Islet of Langerhans (tissue), 1 donor: Measurements from ENCODE around the gene SLC39A8.

ENCODE experiments used
- FAIRE-seq: peaks from one replicate; lab custom pipeline; 2011; peaks lifted over from hg19 to GRCh38; lab: Jason Lieb, UNC

SLC39A8 gene

DNA sequence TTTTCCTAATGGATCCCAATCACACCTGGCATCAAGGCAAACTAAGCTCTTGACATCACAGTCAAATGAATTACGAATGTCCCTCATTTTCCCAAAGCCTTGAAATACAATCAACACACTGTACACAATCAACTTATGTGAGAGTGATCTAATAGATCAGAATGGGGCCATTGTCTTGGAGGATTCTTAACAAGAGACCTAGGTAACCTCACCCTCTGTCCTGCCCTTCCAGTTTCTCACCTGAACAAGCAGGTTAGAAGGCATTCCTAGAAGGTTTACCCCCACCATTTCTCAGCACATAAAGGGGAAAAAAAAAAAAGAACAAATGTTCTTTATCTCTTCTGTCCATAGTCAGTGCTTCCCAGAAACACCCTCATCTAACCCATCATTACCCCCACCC, 6.3 kb downstream of the SLC39A8 start:
- FAIRE-seq, result no peak

DNA sequence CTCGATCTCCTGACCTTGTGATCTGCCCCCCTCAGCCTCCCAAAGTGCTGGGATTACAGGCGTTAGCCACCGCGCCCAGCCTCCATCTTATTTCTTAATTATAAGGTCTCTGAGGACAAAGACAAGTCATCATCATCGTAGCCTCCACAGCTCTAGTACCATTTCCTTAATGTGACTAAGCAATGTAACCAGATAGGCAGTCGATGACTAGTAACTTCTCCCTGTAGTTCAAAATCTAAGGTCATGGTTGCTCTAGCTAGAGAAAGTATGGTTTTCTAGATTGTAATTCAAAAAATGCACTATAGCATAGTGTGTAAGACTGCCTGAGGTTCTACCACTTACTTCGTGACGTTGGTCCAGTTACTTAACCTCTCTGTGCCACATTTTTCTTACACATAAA, 6.9 kb downstream of the SLC39A8 start:
- FAIRE-seq, result no peak

DNA sequence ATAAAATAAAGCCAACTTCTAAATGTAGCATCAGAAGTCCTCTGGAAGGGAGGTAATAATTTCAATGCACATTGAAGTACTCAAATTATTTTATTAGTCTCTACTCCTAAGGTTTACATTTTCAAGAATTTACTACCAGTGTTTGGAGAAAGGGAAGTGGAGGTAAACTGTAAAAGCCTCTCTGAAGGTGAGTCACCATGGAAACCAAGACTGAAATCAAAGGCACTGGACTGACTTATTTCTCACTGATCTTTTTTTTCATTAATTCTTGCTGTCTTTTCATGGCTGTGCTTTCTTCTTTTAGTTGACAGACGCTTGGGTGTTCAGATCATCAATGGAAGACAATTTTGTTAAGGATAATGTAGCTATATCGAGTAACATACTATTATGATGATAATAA, 9.7 kb downstream of the SLC39A8 start:
- no peak for FAIRE-seq

DNA sequence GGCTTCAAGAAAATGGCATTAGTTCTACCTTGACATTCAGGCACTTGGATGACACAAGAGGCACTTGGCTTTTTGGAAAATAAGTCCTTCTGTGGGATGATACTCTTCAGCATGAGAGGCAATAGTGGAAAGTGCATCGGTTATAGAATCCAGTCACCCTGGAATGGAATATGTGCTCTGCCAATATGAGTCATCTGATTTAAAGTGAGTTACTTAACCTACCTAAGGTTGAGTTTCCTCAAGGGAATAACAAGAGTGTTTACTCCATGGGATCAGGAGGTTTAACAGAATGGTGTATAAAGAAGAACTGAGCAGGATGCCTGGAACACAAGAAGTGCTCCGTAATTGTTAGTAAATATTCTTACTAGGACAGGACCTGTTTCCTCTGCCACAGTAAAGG, 10.7 kb downstream of the SLC39A8 start:
- no peak for FAIRE-seq

DNA sequence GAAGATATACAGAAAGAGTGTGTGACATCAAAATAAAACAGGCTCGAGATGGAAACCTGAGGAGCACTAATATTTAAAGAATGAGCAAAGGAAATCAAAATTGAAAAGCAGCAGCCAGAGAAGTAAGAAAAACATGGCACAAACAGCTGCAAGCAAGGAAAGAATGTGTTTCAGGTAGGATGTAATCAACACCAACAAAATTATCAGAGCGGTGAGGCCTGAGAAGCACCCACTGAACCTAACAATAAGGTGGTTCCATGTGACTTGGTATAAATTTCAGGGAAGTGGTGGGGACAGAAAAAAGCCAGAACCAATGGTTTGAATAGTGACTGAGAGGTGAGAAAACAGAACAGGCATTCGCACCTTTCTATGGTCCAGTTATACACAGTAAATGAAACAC, 11.5 kb downstream of the SLC39A8 start:
- FAIRE-seq, result no peak

DNA sequence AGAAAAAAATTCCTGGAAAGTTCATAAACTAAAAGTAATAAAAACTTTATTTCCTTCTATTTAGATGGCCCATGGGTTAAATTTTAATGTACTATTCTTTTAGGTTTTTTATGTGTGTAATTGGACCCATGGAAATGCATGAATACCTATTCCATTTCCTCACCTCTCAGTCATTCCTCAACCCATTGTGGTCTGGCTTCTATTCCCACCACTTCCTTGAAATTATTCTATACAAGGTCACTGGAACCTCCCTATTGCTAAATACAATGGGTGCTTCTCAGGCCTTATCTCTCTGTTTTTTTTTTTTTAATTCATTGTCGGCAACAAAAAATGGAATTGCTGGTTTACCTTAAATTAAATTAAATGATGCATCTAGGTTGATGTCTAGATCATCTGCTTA, 17.2 kb downstream of the SLC39A8 start:
- FAIRE-seq, result no peak

DNA sequence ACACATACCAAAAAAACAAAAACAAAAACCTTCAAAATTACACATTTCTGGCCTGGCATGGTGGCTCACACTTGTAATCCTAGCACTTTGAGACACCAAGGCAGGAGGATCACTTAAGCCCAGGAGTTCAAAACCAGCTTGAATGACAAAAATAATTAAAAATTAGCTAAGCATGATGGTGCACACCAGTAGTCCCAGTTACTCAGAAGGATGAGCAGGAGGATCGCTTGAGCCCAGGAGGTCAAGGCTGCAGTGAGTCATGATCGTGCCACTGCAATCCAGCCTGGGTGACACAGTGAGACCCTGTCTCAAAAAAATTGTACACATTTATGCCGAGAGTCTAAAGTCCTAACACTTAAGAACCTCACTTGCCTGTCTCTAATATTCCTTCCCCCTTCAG, 18.3 kb downstream of the SLC39A8 start:
- no peak for FAIRE-seq

DNA sequence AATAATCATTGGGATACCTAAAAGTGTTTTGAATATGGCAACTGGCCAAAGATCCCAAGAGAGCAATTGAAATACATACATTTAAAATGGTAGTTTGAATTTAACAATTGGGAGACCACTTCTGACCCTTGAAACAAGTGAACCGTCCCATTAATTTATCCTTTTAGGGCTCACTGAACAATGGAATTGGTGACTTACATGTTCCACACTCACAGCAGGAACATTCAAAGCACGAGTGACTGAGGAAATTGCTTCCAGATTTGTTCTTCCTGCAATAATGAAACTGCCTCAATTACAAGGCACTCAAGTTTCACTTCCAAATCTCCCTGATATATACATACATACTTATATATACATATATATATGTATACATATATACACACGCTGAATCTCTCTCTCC, 20.6 kb downstream of the SLC39A8 start:
- no peak for FAIRE-seq

DNA sequence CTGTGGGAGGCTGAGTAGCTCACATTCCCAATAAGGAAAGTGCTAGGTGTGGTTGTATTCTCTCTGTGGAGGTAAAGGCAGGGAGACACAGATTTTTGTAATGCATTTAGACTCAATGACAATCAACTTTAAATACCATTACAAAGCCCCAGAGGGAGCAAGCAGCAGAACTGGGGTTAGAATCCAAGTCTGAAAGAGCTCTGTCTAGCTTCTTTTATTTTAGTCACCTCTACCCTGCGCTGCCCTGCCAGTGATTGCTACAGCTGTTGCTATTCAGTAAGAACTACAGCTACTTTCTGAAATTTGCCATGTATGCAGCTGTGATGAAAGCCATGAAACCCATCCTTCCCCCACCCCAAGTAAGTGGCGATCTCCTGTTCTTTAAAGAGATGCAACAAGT, 22.5 kb downstream of the SLC39A8 start:
- no peak for FAIRE-seq

DNA sequence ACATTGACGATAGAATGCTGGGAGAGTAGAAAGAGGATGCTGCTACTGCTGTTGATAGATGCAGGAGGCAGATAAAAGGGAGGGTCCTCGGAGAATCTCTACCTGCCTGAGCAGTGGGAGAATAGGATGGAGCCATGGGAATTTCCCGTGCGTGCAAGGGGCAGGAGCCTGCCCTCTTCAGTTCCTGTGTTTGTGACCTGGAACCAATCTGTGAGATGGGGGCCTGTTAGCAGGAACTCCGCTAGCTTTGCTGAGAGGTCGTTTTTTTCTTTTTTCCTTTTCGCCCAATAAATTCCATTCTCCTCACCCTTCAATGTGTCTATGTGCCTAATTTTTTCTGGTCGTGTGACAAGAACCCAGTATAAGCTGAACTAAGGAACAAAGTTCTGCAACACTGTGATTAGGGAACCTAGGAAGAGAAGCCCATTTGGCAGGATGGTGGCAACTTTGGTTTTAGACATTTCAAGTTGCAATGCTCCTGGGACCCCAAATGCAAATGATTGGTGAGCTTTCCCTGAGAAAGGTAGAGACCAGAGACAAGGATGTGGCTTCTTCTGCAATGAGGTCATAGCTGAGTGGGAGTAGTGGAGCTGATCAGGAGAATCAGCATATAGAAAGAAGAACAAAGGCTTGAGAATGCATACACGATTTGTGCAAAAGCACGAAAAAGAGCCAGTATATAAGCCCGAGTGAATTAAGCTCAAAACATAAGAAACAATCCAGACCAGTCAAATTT, 23.9 kb downstream of the SLC39A8 start:
- no peak for FAIRE-seq

DNA sequence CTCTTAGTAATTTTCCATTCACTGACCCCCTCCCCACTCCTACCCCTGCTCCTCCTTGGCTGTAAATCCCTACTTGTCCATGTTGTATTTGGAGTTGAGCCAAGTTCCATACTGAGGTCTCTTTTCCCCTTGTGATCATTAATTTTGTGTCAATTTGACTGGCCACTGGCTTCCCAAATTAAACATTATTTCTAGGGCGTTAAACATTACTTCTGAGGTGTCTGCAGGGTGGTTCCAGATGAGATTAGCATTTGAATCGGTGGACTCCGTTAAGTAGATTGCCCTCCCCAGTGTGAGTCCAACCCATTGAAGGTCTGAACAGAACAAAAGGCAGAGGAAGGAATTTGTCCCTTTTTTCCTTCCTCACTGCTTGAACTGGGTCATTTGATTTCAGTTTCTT, 25.7 kb downstream of the SLC39A8 start:
- FAIRE-seq, result no peak

DNA sequence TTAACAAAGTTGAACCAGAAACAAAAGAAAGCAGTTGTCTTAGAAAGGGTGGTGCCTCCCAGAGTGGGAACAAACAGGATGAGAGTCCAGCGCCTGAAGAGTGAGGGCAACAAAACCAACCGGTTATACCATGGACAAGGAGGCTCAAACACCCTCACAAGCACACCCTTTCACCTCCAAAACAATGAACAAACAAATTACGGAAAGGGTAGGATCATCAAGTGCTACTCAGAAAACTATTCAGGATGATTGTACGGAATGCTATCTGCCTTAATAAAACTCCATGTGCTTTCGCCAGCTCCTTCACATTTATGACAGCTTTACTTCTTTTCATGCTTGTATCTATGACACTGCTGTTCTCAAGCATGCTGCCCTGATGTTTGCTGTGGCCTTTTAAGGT, 26.8 kb downstream of the SLC39A8 start:
- FAIRE-seq, result no peak

DNA sequence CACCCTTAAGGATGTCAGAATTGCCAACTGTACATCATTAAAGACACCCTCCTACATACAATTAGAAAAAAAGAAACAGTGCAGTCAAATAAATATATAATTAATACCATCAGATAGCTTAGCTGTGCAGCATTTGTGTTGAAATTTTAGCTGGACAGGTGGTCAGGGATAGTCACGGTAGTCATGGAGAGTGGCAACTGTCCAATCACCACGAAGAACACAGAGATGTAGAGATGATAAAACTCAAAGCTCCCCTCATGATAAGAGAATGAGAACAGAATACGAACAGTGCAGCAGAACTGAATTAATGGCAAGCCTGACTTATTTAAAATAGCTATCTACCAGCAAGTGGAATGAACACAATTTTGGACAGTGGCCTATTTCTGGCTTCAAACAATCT, 27.2 kb downstream of the SLC39A8 start:
- FAIRE-seq, result no peak

DNA sequence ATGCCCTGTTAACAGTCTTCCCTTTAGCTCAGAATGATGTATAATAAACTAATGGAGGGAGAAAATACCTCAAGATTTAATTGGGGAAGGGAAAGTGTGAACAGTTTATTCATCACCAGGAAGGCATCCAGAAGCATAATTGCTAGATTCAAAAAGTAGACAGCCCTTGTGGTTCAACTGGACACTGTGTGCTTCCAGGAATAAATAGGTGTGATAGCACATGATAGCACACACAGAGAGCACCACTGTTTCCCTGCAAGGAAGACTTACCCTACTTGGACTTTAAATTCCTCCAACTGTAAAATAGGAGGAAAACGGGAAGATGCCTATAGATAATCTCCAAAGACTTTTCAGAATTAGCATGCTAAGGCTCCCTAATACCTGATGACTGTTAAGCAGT, 27.8 kb downstream of the SLC39A8 start:
- no peak for FAIRE-seq

DNA sequence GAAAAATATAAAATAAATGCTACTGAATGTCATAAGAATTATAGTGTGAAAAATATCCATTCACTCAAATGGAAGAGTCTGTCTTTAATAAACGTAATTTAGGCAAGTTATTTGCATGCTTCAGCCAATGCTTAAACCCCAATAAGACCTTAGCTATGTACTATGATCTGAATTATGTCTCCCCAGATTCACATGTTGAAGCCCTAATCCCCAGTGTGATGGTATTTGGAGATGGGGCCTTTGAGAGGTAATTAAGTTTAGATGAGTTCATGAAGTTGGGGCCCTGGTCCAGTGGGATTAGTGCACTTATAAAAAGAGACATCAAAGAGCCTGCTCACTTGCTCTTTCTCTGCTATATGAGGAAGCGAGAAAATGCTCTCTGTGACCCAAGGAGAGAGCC, 28.7 kb downstream of the SLC39A8 start:
- FAIRE-seq, result no peak

DNA sequence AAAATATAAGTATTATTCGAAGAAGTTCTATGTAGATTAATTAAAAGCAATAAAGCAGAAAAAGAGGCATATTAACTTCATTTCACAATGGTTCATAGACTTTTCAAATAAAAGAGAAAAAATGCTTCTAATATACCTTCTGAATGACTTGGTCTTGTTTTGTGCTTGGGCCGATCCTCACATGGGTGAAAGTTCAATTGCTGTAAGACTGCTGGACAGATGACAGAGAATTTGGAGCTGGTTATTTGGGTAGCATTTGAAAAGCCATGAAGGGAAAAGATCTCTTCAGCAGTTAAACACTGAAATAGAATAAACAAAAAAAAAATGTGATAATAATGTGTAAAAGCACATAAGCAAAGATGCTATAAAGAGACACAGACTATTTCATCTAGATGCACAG, 29.8 kb downstream of the SLC39A8 start:
- FAIRE-seq, result no peak

DNA sequence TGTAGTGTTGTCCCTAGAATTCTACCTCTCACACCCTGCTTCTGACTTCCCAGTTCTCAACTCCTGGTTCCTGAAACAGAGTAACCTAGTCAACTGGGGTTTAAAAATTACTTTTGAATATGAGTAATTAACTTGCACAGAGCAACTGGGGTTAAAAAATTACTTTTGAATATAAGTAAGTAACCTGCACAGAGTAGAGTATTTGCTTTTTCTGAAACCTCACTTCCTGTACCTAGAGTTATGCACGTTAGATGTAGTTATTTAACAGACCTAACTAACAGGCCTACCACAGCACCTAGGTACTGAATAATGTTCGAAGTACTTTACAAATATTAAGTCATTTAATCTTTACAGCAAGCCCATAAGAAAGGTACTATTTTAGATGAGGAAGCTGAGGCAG, 32.9 kb downstream of the SLC39A8 start:
- no peak for FAIRE-seq

DNA sequence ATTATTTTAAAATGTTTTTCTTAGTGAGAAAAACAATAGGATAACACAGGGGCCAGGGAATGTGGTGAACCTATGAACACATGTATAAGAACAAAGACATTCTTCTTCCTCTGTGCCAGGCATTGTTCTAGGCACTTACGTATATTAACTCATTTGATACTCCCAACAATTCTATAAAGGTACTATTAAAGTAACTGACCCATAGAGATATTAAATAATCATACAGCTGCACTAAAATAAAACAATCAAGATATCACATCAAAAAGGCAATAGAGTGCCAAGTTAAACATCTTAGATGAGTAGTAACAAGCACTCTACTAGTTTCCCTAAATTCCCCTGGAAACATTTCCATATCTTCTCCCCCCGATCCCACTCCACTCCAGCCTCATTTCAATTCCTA, 33.4 kb downstream of the SLC39A8 start:
- no peak for FAIRE-seq

DNA sequence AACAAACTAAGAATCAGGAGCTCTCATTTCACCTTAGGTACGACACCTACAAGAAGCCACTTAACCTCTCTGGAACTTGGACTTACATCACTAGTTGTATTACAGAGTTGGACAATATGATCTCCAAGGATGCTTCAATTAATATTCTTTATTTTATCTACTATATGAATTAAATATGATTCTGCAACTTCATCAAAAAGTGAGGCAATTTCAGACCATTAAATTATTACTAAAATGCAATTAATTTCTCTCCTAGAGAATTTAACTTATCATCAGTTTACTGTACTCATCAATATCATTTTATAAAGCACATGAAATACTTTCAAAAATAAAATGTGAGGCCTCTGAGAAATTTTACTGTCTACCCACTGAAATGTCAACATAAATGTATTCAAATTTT, 33.9 kb downstream of the SLC39A8 start:
- FAIRE-seq, result no peak

DNA sequence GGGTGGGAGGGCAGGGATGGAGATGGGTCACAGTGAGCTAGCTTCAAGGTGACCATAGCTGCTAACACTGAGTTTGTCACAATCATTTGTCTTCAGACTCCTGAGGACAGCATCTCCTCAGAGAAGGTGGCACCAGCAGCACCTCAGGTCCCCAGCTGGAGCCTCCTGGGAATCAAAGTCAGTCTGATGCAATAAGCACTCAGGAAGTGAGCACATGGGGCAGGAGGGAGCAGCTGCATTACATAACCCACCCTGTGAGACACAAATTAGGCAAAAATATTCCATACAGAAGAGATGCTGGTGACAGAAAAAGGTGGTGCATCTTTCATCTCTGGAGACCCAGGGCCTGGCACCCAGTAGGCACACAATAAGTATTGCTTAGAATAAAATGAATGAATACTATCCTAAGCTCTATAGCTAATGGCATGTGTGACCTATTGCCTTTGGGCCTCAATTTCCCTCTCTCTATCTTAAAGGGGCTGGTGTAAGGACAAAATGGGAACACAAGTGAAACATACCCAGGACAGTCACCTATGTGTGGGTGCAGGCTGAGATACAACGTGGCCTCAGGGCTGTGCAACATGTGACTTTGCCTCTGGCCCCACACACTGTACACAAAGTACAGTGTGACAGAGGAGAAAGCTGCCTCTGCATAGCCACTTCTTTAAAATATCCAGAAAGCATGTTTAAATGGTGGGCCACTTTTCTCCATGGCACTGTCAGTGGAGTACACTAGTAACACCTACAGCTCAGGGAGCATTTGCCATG, 37.1 kb downstream of the SLC39A8 start:
- no peak for FAIRE-seq

DNA sequence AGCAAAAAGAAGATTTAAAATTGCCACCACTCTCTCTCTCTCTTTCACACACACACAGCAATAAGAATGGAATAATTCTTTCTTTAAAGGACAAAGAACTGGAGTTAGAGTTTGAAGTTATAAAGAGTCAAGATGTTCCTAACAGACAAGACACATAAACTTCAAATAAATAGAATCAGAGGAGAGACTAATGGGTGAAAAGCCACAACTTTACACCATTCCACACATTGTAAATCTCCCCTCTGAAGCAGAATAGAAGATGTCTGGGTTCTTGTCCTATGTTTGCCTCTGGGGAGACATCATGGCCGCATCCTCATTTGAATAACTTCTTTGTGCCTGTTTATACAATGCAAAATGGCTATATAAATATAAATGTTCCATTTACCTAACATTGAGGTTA, 39.6 kb downstream of the SLC39A8 start:
- no peak for FAIRE-seq

DNA sequence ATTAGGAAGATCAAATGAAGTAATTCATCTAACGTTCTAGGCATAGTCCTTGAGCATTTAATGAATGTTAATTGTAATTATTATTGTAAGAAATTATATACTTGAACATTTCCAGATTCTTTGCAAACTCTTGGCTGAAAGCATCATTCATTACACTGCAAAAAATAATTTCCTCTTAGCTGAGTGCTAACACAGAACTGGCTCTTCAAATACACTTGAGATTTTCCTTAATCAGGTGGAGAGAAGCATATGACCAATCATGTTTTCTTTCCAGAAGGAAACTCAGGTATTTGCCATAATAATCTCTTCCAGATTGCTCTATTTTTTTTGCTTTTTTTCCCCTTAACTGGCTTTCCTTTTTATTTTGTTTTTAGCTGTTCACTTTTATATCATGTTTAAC, 42.5 kb downstream of the SLC39A8 start:
- no peak for FAIRE-seq

DNA sequence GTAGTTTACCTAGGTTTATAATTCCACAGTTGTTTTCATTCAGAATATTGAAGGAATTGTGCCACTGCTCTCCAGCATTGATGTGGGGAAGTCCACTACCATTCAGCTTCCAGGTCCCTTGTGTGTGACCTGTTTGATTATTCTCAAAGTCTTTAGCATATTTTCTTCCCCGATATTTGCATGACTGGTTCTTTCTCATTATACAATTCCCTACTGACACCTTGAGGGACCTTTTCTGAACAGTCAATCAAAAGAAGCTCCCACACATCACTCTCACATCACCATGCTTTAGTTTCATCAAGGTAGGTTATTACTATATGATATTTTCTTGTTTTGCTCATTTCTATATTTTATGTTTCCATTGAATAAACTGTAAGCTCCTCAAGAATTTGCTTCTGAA, 44.1 kb downstream of the SLC39A8 start:
- no peak for FAIRE-seq
